GM12878 (cell line): ENCODE measurements around the gene PHYKPL. TPM values are rescaled to one million over a fixed set of nuclear protein-coding genes. Genes with fewer than 3 reads are reported as not detected.

Experiments
- ATAC-seq: fragments of 200-7000 bp; cut with Tn5 transposase; 3 replicates; pipeline ENCODE4 v1.9.1; 2020; ENCODE audit warnings: mild to moderate bottlenecking, moderate library complexity
- BruUV-seq: library from RNA; stranded (reverse); fragments of 400-500 nt; replicated peaks from 2 replicates; lab custom pipeline; 2021; lab: Mats Ljungman, UMichigan
- CTCF ChIA-PET: fragments of 300-600 bp; sonication (Branson Sonifier 250); formaldehyde crosslinking; extraction: SDS; loops from one replicate; lab custom pipeline; 2021; ENCODE audit warnings: inconsistent platforms; lab: Yijun Ruan, JAX
- POLR2A ChIA-PET: fragments of 350-600 bp; formaldehyde crosslinking; extraction: SDS; loops from one replicate; lab custom pipeline; 2021; ENCODE audit warnings: inconsistent platforms; lab: Charles Lee
- RAD21 ChIA-PET: fragments of 300-600 bp; sonication (Branson Sonifier 250); formaldehyde crosslinking; loops from one replicate; lab custom pipeline; 2023; ENCODE audit warnings: antibody characterized with exemption; ENCODE audit not compliant: unreplicated experiment; lab: Charles Lee
- SMC1A ChIA-PET: fragments of 300-600 bp; sonication (Branson Sonifier 250); formaldehyde crosslinking; loops from one replicate; lab custom pipeline; 2023; ENCODE audit not compliant: unreplicated experiment, uncharacterized antibody; lab: Charles Lee
- DNase-seq: peaks from one replicate; pipeline ENCODE4 v3.0.0-alpha.2; 2011; ENCODE audit warnings: low read depth, low spot score
- FAIRE-seq: peaks from 3 replicates; lab custom pipeline; 2011; peaks lifted over from hg19 to GRCh38; lab: Jason Lieb, UNC
- H2AFZ ChIP-seq: 2 replicates; pipeline ENCODE4 v1.6.0; 2011; ENCODE audit warnings: low read depth, low read length, control low read depth; ENCODE audit not compliant: control insufficient read depth
- H3K27ac ChIP-seq: 2 replicates; pipeline ENCODE4 v1.5.1; 2011; ENCODE audit warnings: control low read depth; ENCODE audit not compliant: control insufficient read depth, insufficient read depth
- H3K27me3 ChIP-seq, 2 experiments: replicated peaks in 1 of 2; 2 replicates each; pipeline versions ENCODE4 v1.6.0 to v1.6.1; 2011; ENCODE audit warnings: low read length in 1 of 2; ENCODE audit not compliant: control insufficient read depth in 2 of 2, insufficient read depth in 2 of 2
- H3K36me3 ChIP-seq, 2 experiments: 2 replicates each; pipeline ENCODE4 v1.5.1; 2011; ENCODE audit warnings: low read length in 1 of 2; ENCODE audit not compliant: control insufficient read depth in 2 of 2, insufficient read depth in 2 of 2
- H3K4me1 ChIP-seq: 2 replicates; pipeline ENCODE4 v1.6.1; 2011; ENCODE audit warnings: mild to moderate bottlenecking, low read length, moderate library complexity, mixed read lengths; ENCODE audit not compliant: control insufficient read depth, insufficient read depth
- H3K4me2 ChIP-seq: 2 replicates; pipeline ENCODE4 v1.6.0; 2011; ENCODE audit warnings: control low read depth; ENCODE audit not compliant: control insufficient read depth, insufficient read depth
- H3K4me3 ChIP-seq: fragments of 200-600 bp; sonication (generic); 2 replicates; pipeline ENCODE4 v1.5.1; 2016
- H3K79me2 ChIP-seq: 2 replicates; pipeline ENCODE4 v1.6.0; 2011; ENCODE audit warnings: low read length; ENCODE audit not compliant: control insufficient read depth, insufficient read depth
- H3K9ac ChIP-seq: 2 replicates; pipeline ENCODE4 v1.8.0; 2011; ENCODE audit warnings: low read length, control low read depth, mixed read lengths; ENCODE audit not compliant: control insufficient read depth, insufficient read depth
- H3K9me3 ChIP-seq: replicated peaks from 3 replicates; pipeline ENCODE4 v1.5.1; 2011; ENCODE audit warnings: mild to moderate bottlenecking, low read length; ENCODE audit not compliant: control insufficient read depth, insufficient read depth
- H4K20me1 ChIP-seq: 2 replicates; pipeline ENCODE4 v1.6.0; 2011; ENCODE audit not compliant: control insufficient read depth, insufficient read depth
- BHLHE40 ChIP-seq, 2 experiments: fragments of 450-650 bp in 1 of 2; IDR thresholded peaks; 2 replicates each; pipeline ENCODE4 v1.6.1; 2011 to 2017; ENCODE audit warnings: low read depth in 2 of 2, borderline replicate concordance in 1 of 2, improper control_type of control experiment in 1 of 2, low read length in 1 of 2, mild to moderate bottlenecking in 1 of 2
- CHD1 ChIP-seq: IDR thresholded peaks from 2 replicates; pipeline ENCODE4 v1.6.1; 2012; ENCODE audit warnings: low read depth, low read length, improper control_type of control experiment
- CHD4 ChIP-seq: fragments of 200-600 bp; sonication (generic); IDR thresholded peaks from 2 replicates; pipeline ENCODE4 v1.6.1; 2016; ENCODE audit warnings: mild to moderate bottlenecking
- EP300 ChIP-seq, 2 experiments: fragments of 150-350 bp in 1 of 2; IDR thresholded peaks; 2 replicates each; pipeline ENCODE4 v1.6.1; 2011 to 2012; ENCODE audit warnings: low read depth in 2 of 2, low read length in 2 of 2, borderline replicate concordance in 1 of 2, improper control_type of control experiment in 1 of 2, inconsistent platforms in 1 of 2; ENCODE audit not compliant: control insufficient read depth in 1 of 2
- ESRRA ChIP-seq: IDR thresholded peaks from 2 replicates; pipeline ENCODE4 v1.6.1; 2012; ENCODE audit warnings: mild to moderate bottlenecking, low read length, improper control_type of control experiment
- GATAD2B ChIP-seq: fragments of 450-650 bp; conservative IDR thresholded peaks from 2 replicates; pipeline ENCODE4 v1.6.1; 2017; ENCODE audit warnings: low read depth, mild to moderate bottlenecking, moderate library complexity
- HSF1 ChIP-seq: fragments of 150-350 bp; IDR thresholded peaks from 2 replicates; pipeline ENCODE4 v1.6.1; 2014; ENCODE audit warnings: mild to moderate bottlenecking, low read depth, low read length
- IKZF1 ChIP-seq: fragments of 450-650 bp; conservative IDR thresholded peaks from 2 replicates; pipeline ENCODE4 v1.6.1; 2017; ENCODE audit warnings: antibody characterized with exemption, mild to moderate bottlenecking
- KAT2A ChIP-seq: conservative IDR thresholded peaks from 2 replicates; pipeline ENCODE4 v1.6.1; 2011; ENCODE audit warnings: low read depth, low read length; ENCODE audit not compliant: control insufficient read depth
- SUPT20H ChIP-seq: IDR thresholded peaks from 2 replicates; pipeline ENCODE4 v1.6.1; 2011; ENCODE audit warnings: low read depth, mild to moderate bottlenecking, low read length, moderate library complexity, borderline replicate concordance; ENCODE audit not compliant: control insufficient read depth
- SUZ12 ChIP-seq: fragments of 200-600 bp; sonication (generic); IDR thresholded peaks from one replicate; pipeline ENCODE4 v1.6.1; 2018; ENCODE audit warnings: antibody characterized with exemption, mild to moderate bottlenecking; ENCODE audit not compliant: unreplicated experiment
- ZNF24 ChIP-seq: fragments of 450-650 bp; IDR thresholded peaks from 2 replicates; pipeline ENCODE4 v1.6.1; 2017; ENCODE audit warnings: antibody characterized with exemption, mild to moderate bottlenecking
- ZZZ3 ChIP-seq: IDR thresholded peaks from 2 replicates; pipeline ENCODE4 v1.6.1; 2011; ENCODE audit warnings: low read depth; ENCODE audit not compliant: control insufficient read depth, insufficient read length
- WGBS: methylation state at CpG from one replicate; pipeline ENCODE4 v1.1.6; 2016; ENCODE audit warnings: low lambda C conversion rate; ENCODE audit not compliant: insufficient replicate concordance, insufficient coverage; ENCODE audit errors: missing lambda C conversion rate; 5-methylcytosine and 5-hydroxymethylcytosine counted together
- in situ Hi-C: fragments of 300-500 bp; cut with MboI; formaldehyde crosslinking; loops from 9 replicates; pipeline ENCODE4 v1.14.3; 2018; ENCODE audit warnings: mixed read lengths
- intact Hi-C: fragments of 100-400 bp; cut with micrococcal nuclease; formaldehyde crosslinking; loops from one replicate; pipeline ENCODE4 v1.14.2; 2022; ENCODE audit not compliant: unreplicated experiment
- polyA plus RNA-seq, 11 experiments: library from polyadenylated mRNA; depleted of rRNA in 4 of 11; unstranded in 6 of 11; stranded (reverse) in 5 of 11; fragments of >200 nt; fragmentation: Nextera tagmentation in 4 of 11; fragmentation: Illumina TruSeq in 1 of 11; extraction: Ambion mirVana in 4 of 11; extraction: Trizol in 1 of 11; gene quantifications; 1 replicate in 1 of 11; 2 replicates in 10 of 11; pipeline versions ENCODE4 v1.2.1 to v1.2.3, GENCODE V29; 2011 to 2016; ENCODE audit warnings: inconsistent platforms in 2 of 11, missing spikeins in 2 of 11, low read depth in 1 of 11
- total RNA-seq, 4 experiments: library from RNA; depleted of rRNA in 3 of 4; stranded (reverse); fragments of >200 nt in 3 of 4; fragmentation: Illumina TruSeq in 1 of 4; extraction: Trizol in 1 of 4; gene quantifications; 2 replicates each; pipeline versions ENCODE4 v1.2.1 to v1.2.3, GENCODE V29; 2013 to 2021
- TF ChIP-seq, protein P1 (sequence below): fragments of 450-650 bp; formaldehyde crosslinking; IDR thresholded peaks from 2 replicates; pipeline ENCODE4 v1.5.0; 2022; ENCODE audit warnings: mild to moderate bottlenecking, missing genetic modification characterization

Gene PHYKPL
- total and polyA plus RNA-seq, 10 of the 15 experiments (the other 5 are each of a cell fraction or from before 2014, with no cell fraction given) = 4.5 to 53.9 (median 25.6) TPM

DNA sequence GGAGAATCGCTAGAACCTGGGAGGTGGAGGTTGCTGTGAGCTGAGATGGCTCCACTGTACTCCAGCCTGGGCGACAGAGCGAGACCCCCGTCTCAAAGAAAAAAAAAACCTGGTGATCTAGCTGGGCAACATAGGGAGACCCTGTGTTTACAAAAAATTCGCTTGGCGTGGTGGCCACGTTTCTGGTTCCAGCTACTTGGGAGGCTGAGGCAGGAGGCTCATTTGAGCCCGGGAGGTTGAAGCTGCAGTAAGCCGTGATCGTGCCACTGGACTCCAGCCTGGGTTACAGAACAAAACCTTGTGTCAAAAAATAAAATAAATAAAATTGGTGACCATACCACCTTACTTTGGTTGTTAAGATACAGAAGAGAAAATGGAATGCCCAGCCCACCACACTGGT lies 30.1 kb downstream of the PHYKPL start:
- Histone ChIP-seq H3K27ac (no peak overlapping the region), H3K4me3 (no peak overlapping the region), H3K36me3 (peaks cover 6 to 19% of the 10 kb centered on the region in 2 experiments), H4K20me1 (peaks cover 16% of the 10 kb centered on the region), H3K4me2 (no peak overlapping the region), H3K4me1 (peaks cover 9% of the 10 kb centered on the region), H3K79me2 (peaks cover 37% of the 10 kb centered on the region), H2AFZ (no peak overlapping the region), H3K27me3 (no peaks in the 10 kb centered on the region), H3K9ac (no peak overlapping the region), H3K9me3 (no peaks in the 10 kb centered on the region)
- FAIRE-seq (no peak), DNase-seq (no peak), ATAC-seq (no peak)
- ChIA-PET CTCF (no interaction called here), RAD21 (no interaction called here), POLR2A (no interaction called here), SMC1A (no interaction called here)
- TF ChIP-seq SUPT20H (no peak), BHLHE40 (IDR thresholded peaks at IDR 0.05; ENCODE audit: borderline replicate concordance in 1 of 2, low read depth in 2 of 2, low read length in 1 of 2) (no peak), HSF1 (no peak), SUZ12 (no peak), ZNF24 (no peak), KAT2A (no peak)
- WGBS = 90% methylated on average over 10 of the region's 10 CpGs
- BruUV-seq = no TSS peak
- in situ Hi-C loops (no loop called here), intact Hi-C loops (no loop called here)

DNA sequence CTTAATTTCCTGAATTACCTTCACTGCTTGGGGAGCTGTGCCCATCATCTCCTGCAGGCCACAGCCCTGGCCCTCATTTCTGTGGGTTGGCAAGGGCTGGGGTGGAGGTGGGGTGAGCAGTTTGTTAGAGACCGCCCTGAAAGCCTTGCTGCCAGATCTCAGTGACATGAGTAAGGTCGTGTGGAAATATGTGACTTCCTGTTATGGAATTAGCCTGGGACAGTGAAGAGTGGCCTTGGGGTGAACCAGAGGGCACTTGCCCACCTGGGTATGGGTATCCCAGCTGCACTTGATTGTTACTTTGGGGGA lies 30.7 kb downstream of the PHYKPL start:
- peaks cover 13% of the 10 kb centered on the region for H4K20me1 ChIP-seq
- in situ Hi-C loops = no loop called here
- ChIA-PET CTCF (no interaction called here), POLR2A (no interaction called here), SMC1A (no interaction called here), RAD21 (no interaction called here)
- no peaks in the 10 kb centered on the region for H3K9me3 ChIP-seq
- H3K4me3 ChIP-seq = no peak overlapping the region
- BruUV-seq = no TSS peak
- FAIRE-seq = no peak
- 50% methylated on average over 2 of the region's 2 CpGs for WGBS
- ATAC-seq = no peak
- H3K27me3 ChIP-seq = no peaks in the 10 kb centered on the region
- H3K4me2 ChIP-seq = no peak overlapping the region
- no peak for DNase-seq
- no peak overlapping the region for H3K9ac ChIP-seq
- intact Hi-C loops = no loop called here
- peaks cover 31% of the 10 kb centered on the region for H3K79me2 ChIP-seq
- H2AFZ ChIP-seq = no peak overlapping the region
- peaks cover 9% of the 10 kb centered on the region for H3K4me1 ChIP-seq
- peaks cover 6 to 16% of the 10 kb centered on the region in 2 experiments for H3K36me3 ChIP-seq
- no peak overlapping the region for H3K27ac ChIP-seq
- no peak for TF ChIP-seq CHD1
- TF ChIP-seq, protein P1, sequence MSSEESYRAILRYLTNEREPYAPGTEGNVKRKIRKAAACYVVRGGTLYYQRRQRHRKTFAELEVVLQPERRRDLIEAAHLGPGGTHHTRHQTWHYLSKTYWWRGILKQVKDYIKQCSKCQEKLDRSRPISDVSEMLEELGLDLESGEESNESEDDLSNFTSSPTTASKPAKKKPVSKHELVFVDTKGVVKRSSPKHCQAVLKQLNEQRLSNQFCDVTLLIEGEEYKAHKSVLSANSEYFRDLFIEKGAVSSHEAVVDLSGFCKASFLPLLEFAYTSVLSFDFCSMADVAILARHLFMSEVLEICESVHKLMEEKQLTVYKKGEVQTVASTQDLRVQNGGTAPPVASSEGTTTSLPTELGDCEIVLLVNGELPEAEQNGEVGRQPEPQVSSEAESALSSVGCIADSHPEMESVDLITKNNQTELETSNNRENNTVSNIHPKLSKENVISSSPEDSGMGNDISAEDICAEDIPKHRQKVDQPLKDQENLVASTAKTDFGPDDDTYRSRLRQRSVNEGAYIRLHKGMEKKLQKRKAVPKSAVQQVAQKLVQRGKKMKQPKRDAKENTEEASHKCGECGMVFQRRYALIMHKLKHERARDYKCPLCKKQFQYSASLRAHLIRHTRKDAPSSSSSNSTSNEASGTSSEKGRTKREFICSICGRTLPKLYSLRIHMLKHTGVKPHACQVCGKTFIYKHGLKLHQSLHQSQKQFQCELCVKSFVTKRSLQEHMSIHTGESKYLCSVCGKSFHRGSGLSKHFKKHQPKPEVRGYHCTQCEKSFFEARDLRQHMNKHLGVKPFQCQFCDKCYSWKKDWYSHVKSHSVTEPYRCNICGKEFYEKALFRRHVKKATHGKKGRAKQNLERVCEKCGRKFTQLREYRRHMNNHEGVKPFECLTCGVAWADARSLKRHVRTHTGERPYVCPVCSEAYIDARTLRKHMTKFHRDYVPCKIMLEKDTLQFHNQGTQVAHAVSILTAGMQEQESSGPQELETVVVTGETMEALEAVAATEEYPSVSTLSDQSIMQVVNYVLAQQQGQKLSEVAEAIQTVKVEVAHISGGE (CRISPR knock-in tag) = no peak
- TF ChIP-seq IKZF1 = no peak
- no peak for TF ChIP-seq ZZZ3
- TF ChIP-seq GATAD2B = no peak
- no peak for TF ChIP-seq ESRRA
- no peak for TF ChIP-seq CHD4
- no peak for TF ChIP-seq EP300 (IDR thresholded peaks at IDR 0.05; ENCODE audit: borderline replicate concordance in 1 of 2, control insufficient read depth in 1 of 2, low read depth in 2 of 2, low read length in 2 of 2)
